Fibroblast of skin of abdomen (primary cell): ENCODE measurements around the gene BTBD16.

Experiments
- DNase-seq: peaks from one replicate; pipeline ENCODE4 v3.0.0-alpha.2; 2013

Gene BTBD16

GRCh38 chr10:122346326-122346950 lies 75.3 kb downstream of the BTBD16 start:
- no peak for DNase-seq

GRCh38 chr10:122347170-122347841 lies 76.2 kb downstream of the BTBD16 start:
- no peak for DNase-seq

GRCh38 chr10:122348512-122348911 lies 77.4 kb downstream of the BTBD16 start:
- DNase-seq: no peak

GRCh38 chr10:122348935-122349361 lies 77.9 kb downstream of the BTBD16 start:
- no peak for DNase-seq

GRCh38 chr10:122349758-122350369 lies 78.8 kb downstream of the BTBD16 start:
- DNase-seq: no peak

- DNase-seq: no peak
Measured at GRCh38 chr10:122350893-122351292, 79.8 kb downstream of the BTBD16 start.

GRCh38 chr10:122352817-122353525 lies 81.9 kb downstream of the BTBD16 start:
- DNase-seq: no peak

- no peak for DNase-seq
Measured at GRCh38 chr10:122354383-122354782, 83.3 kb downstream of the BTBD16 start.

- no peak for DNase-seq
Measured at GRCh38 chr10:122357685-122358084, 86.6 kb downstream of the BTBD16 start.

GRCh38 chr10:122359621-122360020 lies 88.5 kb downstream of the BTBD16 start:
- DNase-seq: no peak

GRCh38 chr10:122361046-122361445 lies 90.0 kb downstream of the BTBD16 start:
- no peak for DNase-seq

GRCh38 chr10:122362031-122362592 lies 91.0 kb downstream of the BTBD16 start:
- DNase-seq: no peak

- DNase-seq: no peak
Measured at GRCh38 chr10:122362621-122363020, 91.5 kb downstream of the BTBD16 start.

GRCh38 chr10:122363311-122363710 lies 92.2 kb downstream of the BTBD16 start:
- no peak for DNase-seq

- no peak for DNase-seq
Measured at GRCh38 chr10:122363722-122364463, 92.8 kb downstream of the BTBD16 start.

- no peak for DNase-seq
Measured at GRCh38 chr10:122368502-122369254, 97.6 kb downstream of the BTBD16 start.

- no peak for DNase-seq
Measured at GRCh38 chr10:122373108-122373507, 102.0 kb downstream of the BTBD16 start.

- peak; percentile 34 for DNase-seq
Measured at GRCh38 chr10:122373721-122374120, 102.6 kb downstream of the BTBD16 start.

GRCh38 chr10:122374237-122374858 lies 103.3 kb downstream of the BTBD16 start, which contains the start of gene PLEKHA1:
Gene PLEKHA1 (plus strand): TSS chr10:122374708. CDS start chr10:122393201, 18,493 bp downstream.
- DNase-seq: peak; percentile 96

GRCh38 chr10:122374859-122375678 lies 104.0 kb downstream of the BTBD16 start:
- peak; percentile 48 for DNase-seq
